Stimulated activated CD8-positive, alpha-beta memory T cell treated with anti-CD3 and anti-CD28 coated beads, Interleukin-4, amount 100 ng/mL, for 48 hours (primary cell): ENCODE results near the gene ULK2.

Source experiments
- DNase-seq: peaks from one replicate; pipeline ENCODE4 v3.0.0-alpha.2; 2020

Gene ULK2

DNA sequence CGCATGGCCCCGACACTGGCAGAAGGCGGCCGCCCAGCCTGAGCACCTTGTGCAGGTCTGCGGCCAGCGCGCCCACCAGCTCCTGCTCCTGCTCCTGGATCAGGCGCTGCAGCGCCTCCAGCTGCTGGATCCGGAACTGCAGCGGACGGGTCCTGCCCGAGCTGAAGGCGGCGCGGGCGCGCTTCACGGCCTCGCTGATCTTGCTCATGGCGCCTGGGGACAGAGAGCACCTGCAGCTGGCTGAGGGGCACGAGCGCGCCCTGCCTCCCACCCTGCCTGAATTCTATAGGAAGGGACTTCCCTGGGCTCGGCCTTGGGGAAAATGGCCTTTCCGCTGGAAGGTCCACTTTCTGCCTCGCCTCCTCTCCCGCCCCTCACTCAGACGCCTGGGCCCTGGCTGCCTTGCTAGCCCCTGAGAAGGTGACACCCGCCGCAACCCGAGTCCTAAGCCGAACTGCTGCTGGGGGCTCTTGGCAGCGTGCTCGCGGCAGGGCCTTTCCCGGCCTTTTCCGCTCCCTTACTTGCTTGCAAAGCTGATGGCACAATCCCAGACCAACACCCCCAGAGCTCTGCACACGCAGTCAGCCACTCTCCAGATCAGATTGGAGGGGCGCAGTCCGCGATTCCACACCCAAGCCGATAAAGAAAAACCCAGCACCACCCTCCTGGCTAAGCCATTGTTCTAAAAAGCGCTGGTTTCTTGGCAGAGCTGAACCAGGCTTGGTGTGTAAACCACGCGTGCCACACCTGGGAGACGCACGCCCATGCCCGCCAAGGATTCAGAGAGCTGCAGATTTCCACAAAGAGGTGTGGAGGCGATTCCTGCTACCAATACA, 122.6 kb downstream of the ULK2 start:
- peak; percentile 95 for DNase-seq

DNA sequence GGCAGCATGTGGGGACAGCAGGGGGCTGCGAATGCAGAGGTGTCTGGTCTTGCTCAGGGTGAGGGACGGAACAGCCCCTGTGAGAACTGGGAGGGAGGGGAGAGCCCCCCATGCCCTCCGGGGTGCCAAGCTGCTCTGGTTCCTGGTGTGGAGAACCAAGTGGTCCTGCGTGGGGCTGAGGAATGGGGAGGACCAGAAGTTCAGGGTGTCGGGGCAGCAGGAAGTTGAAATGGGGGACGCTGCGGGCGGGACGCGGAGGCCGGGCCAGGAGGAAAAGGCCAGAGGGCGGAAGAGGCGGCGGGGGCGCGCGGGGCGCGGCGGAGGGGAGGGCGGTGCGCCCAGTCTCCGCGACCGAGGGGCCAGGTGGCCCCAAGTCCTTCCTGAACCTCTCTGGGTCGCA, 123.2 kb downstream of the ULK2 start:
- peak; percentile 37 for DNase-seq

DNA sequence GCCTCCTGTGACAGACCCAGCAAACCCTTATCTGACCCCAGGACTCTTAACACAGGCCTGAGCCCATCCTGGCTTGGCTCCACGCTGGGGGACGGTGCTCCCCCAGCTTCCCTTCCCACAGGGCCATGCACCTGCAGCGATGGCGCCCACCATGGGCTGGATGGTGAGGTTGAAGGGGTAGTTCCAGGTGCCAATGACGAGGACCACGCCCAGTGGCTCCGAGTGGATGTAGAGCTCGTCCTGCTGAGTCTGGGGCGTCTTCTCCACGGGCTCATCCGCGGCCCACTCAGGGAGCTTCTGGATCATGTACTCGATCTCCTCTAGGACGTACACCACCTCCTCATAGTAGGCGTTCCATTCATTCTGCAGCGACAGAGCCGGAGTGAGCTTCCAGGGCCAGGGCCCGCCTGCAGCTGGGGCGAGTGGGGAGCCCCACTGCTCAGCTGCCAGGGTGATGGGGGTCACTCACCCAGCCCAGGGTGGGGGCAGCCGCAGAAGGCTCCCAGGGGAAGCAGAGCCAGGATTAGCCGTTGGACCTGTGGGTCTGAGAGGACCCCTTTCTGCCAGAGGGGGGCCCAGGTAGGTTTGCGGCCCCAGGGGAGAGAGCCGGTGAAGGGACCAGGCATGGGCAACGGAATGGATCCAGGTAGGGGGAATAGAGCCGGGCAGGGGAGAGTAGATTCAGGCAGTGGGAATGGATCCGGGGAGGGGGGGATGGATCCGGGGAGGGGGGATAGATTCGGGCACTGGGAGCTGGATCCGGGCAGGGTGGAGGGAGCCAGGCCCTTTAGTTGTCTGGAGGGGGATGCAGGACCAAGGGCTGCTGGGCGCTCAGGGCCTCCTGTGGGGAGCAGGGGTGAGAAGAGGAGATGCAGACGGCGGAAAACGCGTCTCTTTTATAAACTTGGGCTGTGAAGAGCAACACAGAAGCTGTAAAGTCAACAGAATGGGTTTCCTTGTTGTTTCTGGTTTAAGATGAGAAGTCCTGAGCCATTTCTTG, 124.3 kb downstream of the ULK2 start:
- DNase-seq: no peak

DNA sequence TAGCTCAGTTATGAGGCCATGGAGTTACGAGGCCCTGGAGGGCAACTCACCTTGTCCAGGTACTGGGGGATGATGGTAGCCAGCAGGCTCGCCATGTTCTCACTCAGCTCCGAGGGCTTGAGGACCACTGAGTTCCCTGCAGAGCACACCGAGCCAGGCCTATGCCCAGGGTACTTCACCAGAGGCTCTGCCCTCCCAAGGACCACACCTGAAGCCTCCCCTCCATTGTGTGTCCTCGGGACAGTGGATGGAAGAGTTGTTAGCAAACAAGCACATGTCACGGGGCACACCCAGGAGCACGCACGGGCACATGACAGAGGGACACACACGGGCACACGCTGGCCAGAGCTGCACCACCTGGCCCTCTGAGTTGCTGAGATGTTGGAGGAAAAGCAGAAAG, 125.2 kb downstream of the ULK2 start:
- DNase-seq: no peak

DNA sequence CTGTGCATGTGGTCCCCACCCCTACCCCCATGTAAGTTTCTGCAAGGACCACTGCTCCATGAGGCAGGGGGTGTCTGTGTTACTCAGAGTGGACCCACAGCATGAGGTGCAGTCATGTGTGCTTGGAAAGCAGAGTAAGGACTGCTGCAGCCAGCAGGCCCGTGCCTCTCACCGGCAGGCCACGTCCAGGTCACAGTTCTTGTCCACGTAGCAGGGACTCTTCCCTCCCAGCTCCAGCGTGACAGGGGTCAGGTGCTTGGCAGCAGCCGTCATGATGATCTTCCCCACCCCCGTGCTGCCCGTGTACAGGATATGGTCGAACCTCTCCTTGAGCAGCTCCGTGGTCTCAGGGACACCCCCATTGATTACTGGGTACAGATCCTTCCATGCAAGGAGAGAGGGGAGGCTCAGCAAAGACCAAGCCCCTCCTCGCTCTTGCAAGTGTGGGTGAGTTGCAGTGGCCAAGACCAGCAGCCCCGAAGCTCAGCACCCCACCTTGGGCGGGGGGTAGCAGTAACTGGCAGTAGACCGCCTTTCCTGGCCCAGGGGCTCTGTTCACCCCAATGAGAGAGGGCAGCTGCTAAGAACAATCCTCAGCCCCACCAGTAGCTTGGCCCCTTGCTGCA, 125.8 kb downstream of the ULK2 start:
- DNase-seq: no peak

DNA sequence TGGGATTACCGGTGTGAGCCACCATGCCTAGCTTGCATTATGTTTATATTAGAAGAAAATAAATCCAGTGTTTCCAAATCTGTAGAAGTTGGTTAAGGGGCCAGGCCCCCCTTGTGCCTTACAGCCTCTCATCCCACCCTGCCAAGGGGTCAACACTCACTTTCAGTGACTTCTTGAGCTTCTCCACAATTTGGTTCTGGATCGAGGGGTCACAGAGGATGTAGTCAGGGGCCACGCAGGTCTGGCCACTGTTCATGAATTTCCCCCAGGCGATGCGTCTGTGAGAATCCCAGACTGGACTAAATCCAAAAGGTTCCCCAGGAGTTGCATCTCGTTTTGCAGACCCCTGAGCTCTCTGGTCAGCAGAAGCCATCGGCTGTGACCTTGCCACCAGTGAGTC, 126.8 kb downstream of the ULK2 start:
- DNase-seq: no peak

DNA sequence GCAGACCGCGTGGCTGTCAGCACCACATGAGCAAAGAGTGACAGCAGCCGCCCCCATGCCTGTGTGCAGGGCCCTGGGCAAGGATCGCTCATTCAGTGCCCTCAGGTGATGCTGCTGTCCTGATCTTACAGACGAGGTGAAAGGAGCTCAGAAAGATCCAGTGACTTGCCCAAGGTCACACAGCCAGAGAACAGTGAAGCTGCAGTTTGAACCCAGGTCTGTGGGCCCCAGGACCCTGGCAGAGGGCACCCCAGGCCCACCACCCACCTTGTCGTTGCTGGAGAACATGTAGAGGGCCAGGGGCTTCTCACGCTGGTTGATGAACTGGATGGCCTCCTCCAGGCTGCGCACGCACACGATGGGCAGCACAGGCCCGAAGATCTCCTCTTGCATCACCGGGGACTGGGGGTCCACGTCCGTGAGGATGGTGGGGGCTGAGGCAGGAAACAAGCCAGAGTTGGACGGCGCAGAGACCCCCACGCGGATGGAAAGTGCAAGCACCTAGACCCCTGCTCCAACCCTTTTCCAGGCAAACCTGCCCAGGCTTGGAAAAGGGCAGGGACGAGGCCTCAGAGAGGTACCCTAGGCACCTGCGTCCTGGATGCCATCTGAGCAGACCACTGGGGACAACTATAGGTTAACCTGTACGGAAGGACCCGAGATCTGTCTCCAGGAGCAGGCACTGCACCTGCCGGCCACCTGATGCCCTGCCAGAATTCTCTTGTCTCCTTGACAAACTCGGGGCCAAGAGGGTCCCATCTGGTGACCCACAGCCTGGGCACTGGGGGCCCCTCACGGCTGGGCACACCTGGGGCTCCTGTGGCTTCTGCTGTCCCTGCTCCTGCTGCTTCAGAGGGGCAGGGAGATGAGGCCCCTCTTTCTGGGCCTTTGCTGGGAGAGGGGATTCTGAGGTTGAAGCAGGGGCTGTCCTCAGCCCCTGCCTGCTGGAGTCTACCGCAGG, 128.2 kb downstream of the ULK2 start:
- DNase-seq: no peak

DNA sequence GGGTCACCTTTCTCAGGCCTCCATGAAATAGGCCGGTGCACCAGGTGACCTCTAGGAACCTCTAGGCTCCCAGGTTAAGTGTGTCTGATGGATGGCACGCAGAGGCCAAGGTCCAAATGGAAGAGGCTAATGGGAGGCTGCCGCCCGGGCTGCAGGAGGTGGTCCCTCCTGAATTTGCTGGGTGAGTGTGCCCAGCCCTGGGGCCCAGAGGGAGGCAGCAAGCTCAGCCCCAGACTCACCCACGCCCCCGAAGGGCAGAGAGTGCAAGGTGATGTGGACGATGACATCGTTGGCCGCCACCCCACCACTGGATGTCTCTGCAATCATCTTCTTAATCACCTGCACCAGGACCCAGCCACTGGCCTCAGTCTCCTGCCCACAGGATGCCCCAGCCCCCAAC, 129.0 kb downstream of the ULK2 start:
- no peak for DNase-seq

DNA sequence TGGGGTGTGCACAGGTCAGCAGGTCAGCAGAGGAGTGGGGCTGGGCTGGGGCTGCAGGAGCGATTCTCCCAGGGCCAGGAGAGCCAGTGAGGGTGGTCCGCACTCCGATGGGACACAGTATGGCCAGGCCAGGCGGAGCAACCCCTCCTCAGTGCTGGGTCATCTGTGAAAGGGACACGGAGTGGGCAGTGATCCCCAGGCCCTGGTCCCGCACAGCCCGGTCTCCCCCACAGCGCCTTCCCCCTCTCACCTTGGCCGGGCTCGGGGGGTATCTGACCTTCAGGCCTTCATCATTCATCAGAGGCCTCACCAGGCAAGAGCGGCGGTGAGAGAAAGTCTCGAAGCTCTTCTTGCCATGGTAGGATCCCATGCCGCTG, 129.7 kb downstream of the ULK2 start:
- DNase-seq: no peak

DNA sequence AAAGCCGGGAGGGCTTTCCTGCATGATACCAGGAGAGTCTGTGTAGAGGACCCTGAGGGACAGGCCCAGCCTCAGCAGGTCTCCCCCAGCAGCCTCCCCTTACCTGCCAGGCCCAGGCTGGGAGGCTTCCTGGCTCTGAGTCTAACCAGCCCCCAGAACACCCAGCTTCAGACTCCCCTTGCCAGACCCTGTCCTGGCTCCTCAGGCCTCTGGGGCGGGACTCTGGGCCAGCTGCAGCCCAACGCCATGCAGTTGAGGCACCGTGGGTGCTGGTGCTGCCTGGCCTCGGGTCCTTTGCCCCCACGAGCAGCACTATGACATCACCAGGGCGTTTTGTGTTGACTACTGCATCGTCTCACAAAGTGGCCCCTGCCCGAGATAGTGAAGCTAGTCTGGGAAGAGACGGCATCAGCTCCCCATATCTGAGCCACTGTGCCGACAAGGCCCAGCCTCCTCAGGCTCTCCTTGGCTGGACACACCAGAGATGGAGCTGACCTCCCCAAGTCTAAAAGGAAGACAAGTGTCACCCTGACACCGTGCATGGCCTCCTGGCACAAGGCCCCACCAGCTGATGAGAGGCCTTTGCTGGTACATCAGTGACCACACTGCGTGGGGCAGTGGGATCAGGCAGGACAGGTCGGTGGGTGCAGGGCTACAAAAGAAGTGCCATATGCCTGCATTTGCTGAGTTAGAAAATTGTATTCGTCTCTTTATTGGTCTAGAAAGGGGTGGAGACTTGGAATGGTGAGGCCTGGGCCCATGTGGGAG, 130.2 kb downstream of the ULK2 start:
- DNase-seq: no peak

DNA sequence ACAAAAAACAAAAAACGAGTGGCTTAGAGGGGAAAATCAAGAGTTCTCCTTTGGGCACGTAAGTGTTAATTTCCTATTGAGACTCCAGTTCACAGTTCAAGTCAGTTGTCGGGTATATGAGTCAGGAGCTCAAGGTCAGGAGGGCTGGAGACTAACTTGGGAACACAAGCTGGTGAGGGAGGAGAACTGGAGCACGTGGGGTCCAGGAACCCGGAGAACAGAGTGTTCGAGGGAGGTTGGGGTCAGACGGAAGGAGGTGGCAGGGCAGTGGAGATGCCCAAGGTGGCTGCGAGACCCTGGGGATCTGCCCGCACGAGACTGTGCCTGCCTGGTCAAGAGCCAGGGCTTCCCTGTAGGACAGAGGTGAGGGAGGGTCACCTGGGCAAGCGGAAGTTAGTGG, 131.7 kb downstream of the ULK2 start:
- no peak for DNase-seq

DNA sequence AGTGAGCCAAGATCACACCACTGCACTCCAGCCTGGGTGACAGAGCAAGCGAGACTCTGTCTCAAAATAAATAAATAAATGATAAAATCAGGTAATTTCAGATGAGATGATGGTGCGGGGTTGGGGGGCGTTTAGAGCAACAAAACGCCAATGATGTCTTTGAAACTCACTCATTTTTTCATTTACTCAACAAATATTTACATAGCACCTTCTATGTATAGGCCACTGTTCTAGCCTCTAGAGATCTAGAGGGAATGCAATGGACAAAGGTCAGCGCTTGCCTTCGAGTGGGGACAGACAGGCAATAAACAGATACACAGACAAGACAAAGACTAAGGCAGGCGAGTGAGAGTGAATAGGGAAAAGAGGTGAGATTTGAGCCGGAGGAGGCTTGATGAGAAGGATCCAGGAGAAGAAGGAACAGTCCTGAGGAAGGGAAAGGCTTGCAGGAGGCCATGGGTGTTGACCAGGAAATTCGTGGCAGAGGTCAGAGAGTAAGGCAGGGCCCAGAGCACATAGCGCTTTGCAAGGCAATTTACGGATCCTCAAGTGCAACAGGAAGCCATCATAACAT, 133.7 kb downstream of the ULK2 start:
- DNase-seq: no peak

DNA sequence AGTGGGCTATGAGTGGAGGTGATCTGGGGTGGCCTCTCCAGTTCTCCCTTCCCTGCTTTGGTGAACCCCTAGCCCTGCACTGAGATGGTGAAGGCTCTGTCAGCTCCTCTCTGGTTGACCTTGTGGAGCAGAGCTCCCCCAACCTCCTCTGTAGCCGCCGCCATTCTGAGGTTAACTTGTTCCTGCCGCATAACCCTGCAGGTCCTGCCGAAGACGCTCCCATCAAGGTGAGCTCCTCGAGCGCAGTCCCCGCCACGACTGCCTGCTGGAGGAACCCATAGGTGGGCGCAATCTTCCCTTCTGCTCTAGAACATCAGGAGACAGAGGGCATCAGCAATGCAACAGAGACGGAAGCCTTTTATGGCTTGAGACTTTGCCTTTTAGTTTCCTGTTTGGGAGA, 136.1 kb downstream of the ULK2 start:
- DNase-seq: no peak

DNA sequence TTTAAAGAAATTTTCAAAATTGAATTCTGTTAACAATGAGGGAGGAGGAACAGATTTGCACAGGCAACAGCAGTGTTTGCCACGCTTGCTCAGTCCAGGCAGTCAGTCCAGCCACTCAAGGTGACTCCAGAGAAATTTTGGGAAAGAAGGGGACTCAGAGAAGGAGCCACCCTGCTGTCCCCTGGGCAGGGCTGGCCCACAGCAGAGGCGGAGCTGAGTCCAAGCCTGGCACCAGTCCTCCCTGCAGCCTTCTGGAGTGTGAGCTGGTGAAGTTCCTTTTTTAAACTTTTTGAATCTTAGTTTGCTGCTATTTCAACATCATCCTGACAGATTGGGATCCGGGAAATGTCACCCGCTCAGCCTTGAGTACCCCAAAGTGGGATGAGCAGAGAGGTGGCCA, 136.9 kb downstream of the ULK2 start:
- no peak for DNase-seq

DNA sequence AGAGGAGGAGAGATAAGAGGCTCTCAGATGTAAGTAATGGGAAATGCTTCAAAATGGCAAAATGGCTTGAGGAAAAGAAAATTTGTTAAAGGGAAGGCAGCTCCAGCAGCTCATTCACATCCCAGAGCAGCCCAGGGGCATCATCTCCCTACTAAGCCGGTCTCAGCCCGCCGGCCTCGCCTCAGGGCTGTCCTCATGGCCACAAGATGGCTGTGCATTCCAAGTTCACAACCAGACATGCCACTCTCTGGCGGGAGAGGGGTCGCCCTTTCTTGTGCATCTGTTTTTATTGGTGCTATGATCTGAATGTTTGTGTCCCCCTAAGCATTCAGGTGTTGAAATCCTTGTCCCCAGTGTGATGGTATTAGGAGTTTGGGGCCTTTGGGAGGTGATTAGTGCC, 137.8 kb downstream of the ULK2 start:
- DNase-seq: no peak

DNA sequence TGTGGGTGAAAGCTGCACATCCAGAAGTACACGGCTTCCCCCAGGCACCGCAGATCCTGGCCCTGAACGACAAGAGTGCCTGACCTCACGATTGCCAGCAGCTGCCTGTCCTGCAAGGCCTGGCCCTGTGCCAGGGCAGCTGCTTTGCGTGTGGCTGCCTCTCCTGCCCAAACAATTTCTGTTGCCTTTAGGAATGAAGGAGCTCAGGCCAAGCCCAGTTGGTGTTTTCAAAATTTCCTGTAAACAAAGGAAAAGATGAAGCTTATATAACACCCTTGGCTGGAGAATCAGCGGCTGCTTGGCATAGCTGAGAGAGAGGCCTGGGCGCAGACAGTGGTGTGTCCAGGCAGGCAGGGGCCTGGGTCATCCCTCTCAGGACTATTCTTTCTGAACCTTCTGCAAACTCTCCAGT, 139.6 kb downstream of the ULK2 start:
- DNase-seq: no peak

DNA sequence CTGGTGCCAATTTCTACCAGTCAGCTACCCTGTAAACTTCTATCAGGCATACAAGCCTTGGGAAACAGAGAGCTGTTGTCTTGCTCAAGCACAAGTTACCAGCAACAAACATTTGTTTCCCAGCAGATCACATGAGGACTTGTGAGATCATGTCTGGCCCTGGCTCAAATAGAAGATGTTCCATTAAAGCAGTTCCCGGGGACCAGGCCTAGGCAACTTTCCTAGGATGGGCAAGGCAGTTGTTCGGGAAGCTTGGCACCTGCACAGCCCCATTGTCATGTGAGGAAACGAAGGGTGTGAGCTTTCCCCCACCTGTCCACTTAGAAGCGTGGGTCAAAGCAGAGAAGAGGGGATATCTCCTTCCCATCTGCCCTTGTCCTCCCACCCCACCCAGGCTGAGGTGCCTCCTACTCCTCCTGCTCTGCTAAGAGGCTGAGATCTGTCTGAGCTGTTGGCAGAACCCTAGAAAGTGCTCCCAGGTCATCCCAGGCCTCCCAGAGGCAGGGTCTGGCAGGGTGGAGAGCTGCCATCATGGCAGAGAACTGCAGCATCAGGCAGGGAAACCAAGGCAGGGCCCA, 140.1 kb downstream of the ULK2 start:
- no peak for DNase-seq

DNA sequence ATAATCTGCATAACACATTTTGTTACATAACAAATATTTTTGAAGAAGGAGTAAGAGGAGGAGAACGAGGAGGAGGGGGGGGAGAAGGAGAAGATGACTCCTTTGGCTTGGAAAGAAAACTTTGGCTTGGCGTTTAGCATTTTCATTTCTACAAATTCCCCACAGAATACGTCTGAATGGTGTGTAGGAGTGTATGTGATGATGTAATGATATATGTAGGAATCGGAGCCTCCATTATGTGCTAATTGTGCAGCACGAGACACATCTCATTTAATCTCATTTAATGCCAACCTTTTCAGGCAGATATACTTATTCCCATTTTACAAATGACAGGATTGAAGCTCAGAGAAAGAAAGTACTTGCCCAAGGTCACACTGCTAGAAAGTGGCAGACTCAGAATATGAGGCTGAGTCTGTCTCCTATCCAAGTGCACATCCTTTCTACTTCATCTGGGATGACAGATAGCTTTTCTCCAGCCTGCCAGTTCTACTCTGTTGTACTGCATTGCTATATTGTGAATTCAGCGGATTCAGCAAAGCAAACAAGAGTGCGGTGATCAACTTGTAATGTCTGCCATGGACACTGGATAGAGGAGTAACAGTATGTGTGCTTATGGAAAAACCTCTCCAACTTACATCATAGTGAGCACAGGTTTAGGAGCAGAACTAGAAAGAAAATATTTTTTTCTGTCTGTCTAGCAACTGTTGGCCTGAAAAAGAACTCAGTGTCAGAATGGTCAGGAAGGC, 140.9 kb downstream of the ULK2 start:
- DNase-seq: no peak

DNA sequence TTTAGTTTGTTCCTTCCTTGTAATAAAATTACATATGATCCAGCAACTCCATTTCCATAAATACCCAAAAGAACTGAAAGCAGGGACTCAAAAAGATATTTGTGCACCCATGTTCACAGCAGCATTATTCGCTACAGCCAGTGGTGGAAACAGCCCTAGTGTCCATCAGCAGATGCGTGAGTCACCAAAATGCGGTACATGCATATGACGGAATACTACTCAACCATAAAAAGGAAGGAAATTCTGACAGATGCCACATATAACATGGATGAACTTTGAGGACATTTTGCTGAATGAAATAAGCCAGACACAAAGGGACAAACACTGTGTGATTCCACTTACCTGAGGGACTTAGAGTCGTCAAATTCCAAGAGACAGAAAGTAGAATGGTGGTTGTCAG, 142.2 kb downstream of the ULK2 start:
- DNase-seq: no peak
